A549 (cell line): ENCODE measurements around the gene RABL6. TPM values are rescaled to one million over a fixed set of nuclear protein-coding genes. Genes with fewer than 3 reads are reported as not detected.
A peak's percentile ranks its signal among the peaks of the same experiment; 100 is the strongest.

Experiments
- ATAC-seq, 2 experiments: fragments of 200-7000 bp in 1 of 2; fragments of >200 bp in 1 of 2; cut with Nextera tagmentation in 1 of 2; cut with Tn5 transposase in 1 of 2; 3 replicates each; pipeline versions ENCODE4 v1.8.0 to v1.9.1; 2018 to 2020; ENCODE audit warnings: mild to moderate bottlenecking in 1 of 2, moderate library complexity in 1 of 2
- CTCF ChIA-PET: fragments of 300-600 bp; sonication (Branson Sonifier 250); formaldehyde crosslinking; extraction: SDS; loops from one replicate; lab custom pipeline; 2021; ENCODE audit warnings: antibody characterized with exemption, inconsistent platforms; lab: Yijun Ruan, JAX
- POLR2A ChIA-PET: fragments of 350-600 bp; formaldehyde crosslinking; extraction: SDS; loops from one replicate; lab custom pipeline; 2021; ENCODE audit warnings: antibody characterized with exemption, inconsistent platforms; lab: Yijun Ruan, JAX
- DNase-seq, 2 experiments: peaks; one replicate each; pipeline versions ENCODE4 v3.0.0 to v3.0.0-alpha.2; 2011 to 2016; ENCODE audit warnings: low read depth in 1 of 2, low spot score in 1 of 2
- FAIRE-seq: peaks from 2 replicates; lab custom pipeline; 2011; peaks lifted over from hg19 to GRCh38; lab: Jason Lieb, UNC
- H3K27ac ChIP-seq, 2 experiments: fragments of >200 bp; sonication (Bioruptor Twin); formaldehyde crosslinking; 3 replicates each; pipeline ENCODE4 v1.5.1; 2016 to 2017
- H3K4me1 ChIP-seq: fragments of >200 bp; sonication (Bioruptor Twin); formaldehyde crosslinking; 3 replicates; pipeline ENCODE4 v1.6.1; 2016
- H3K4me2 ChIP-seq: fragments of >200 bp; sonication (Bioruptor Twin); formaldehyde crosslinking; 3 replicates; pipeline ENCODE4 v1.6.1; 2016
- H3K4me3 ChIP-seq: fragments of >200 bp; sonication (Bioruptor Twin); formaldehyde crosslinking; 3 replicates; pipeline ENCODE4 v1.5.1; 2016
- H3K9me3 ChIP-seq: fragments of >200 bp; sonication (Bioruptor Twin); formaldehyde crosslinking; 3 replicates; pipeline ENCODE4 v1.6.1; 2016
- EHF ChIP-seq: fragments of 250-450 bp; sonication (Bioruptor Pico); IDR thresholded peaks from 2 replicates; pipeline ENCODE4 v1.5.0; 2020; ENCODE audit warnings: mild to moderate bottlenecking
- ELK1 ChIP-seq: fragments of 150-350 bp; IDR thresholded peaks from 2 replicates; pipeline ENCODE4 v1.6.1; 2014; ENCODE audit warnings: low read depth, mild to moderate bottlenecking, low read length
- GATA3 ChIP-seq: IDR thresholded peaks from 2 replicates; pipeline ENCODE4 v1.6.1; 2012; ENCODE audit warnings: borderline replicate concordance
- RAD21 ChIP-seq, 2 experiments: fragments of >200 bp in 1 of 2; sonication (Bioruptor Twin) in 1 of 2; formaldehyde crosslinking in 1 of 2; IDR thresholded peaks in 1 of 2; conservative IDR thresholded peaks in 1 of 2; 2 replicates in 1 of 2; 3 replicates in 1 of 2; pipeline ENCODE4 v1.6.1; 2012 to 2018; ENCODE audit warnings: inconsistent platforms in 1 of 2
- RARB ChIP-seq: fragments of 250-450 bp; sonication (Bioruptor Pico); IDR thresholded peaks from 2 replicates; pipeline ENCODE4 v1.8.0; 2021; ENCODE audit warnings: mild to moderate bottlenecking, moderate library complexity
- RFX5 ChIP-seq: fragments of 450-650 bp; IDR thresholded peaks from 2 replicates; pipeline ENCODE4 v1.7.1; 2014; ENCODE audit warnings: antibody characterized with exemption, mild to moderate bottlenecking, moderate library complexity
- WGBS: methylation state at CpG from one replicate; pipeline ENCODE4 v1.1.6; 2017; ENCODE audit errors: missing lambda C conversion rate; 5-methylcytosine and 5-hydroxymethylcytosine counted together
- polyA plus RNA-seq, 4 experiments: library from polyadenylated mRNA; depleted of rRNA in 3 of 4; stranded (reverse); fragments of >200 nt; fragmentation: RNase III in 1 of 4; extraction: RNeasy Plus Mini Kit Qiagen cat#74134 plus additional on column Dnase treatment in 1 of 4; gene quantifications; 2 replicates in 3 of 4; 3 replicates in 1 of 4; pipeline ENCODE4 v1.2.3, GENCODE V29; 2011 to 2017
- small RNA-seq, 6 experiments: library from RNA; depleted of rRNA; stranded (forward); fragments of <200 nt; gene quantifications; one replicate each; pipeline ENCODE3, GENCODE V24; 2012

RABL6 gene
- polyA plus RNA-seq, 2 of the 4 experiments (the other 2 are of a cell fraction): 46.8 to 71.4 TPM

GRCh38 chr9:136889858-136890257 lies 82.1 kb downstream of the RABL6 start:
- FAIRE-seq (no peak), DNase-seq (no peak), ATAC-seq (no peak)
- H3K9me3 ChIP-seq: no peaks in the 10 kb centered on the region
- TF ChIP-seq RARB (no peak), ELK1 (no peak), RAD21 (conservative IDR thresholded peaks at IDR 0.05 in 1 of 2, IDR thresholded peaks at IDR 0.05 in 1 of 2) (no peak)
- ChIA-PET CTCF (interaction anchor here (1.2 to 14.7 kb wide), 3 partner anchors 11 to 157 kb away, joined by 3 to 139 read pairs (median 4); no protein-coding TSS in a partner anchor), POLR2A (no interaction called here)
- H3K4me2 ChIP-seq: no peak overlapping the region
- 97% methylated on average over 41 of the region's 42 CpGs for WGBS
- H3K27ac ChIP-seq: 0 out of 6 replicates have a peak overlapping the region, but pooled peaks of 1 of the 2 experiments have one; percentile 34
- H3K4me3 ChIP-seq: no peak overlapping the region
- peaks cover 23% of the 10 kb centered on the region for H3K4me1 ChIP-seq

- FAIRE-seq (no peak), DNase-seq (no peak), ATAC-seq (no peak)
- 94% methylated on average over 13 of the region's 13 CpGs for WGBS
- H3K4me3 ChIP-seq: no peak overlapping the region
- POLR2A ChIA-PET: no interaction called here
- H3K27ac ChIP-seq: peak overlapping the region in 1 of 2 experiments; percentile 8; a peak in 1 of 6 replicates
- CTCF ChIA-PET: interaction anchor here (1.4 to 14.7 kb wide), 4 partner anchors 9 to 138 kb away, joined by 3 to 139 read pairs (median 6); no protein-coding TSS in a partner anchor
- peaks cover 26% of the 10 kb centered on the region for H3K4me1 ChIP-seq
- no peak overlapping the region for H3K4me2 ChIP-seq
- TF ChIP-seq GATA3 (no peak), RFX5 (no peak), EHF (CRISPR knock-in tag) (no peak), RARB (no peak)
- H3K9me3 ChIP-seq: no peaks in the 10 kb centered on the region
Observed at GRCh38 chr9:136890661-136891060, 82.9 kb downstream of the RABL6 start.

Small RNAs within 50 kb of the gene (small RNA-seq; reads per million reads assigned to genes)
- gene AL355987.2 (0 reads per million in 6 experiments), gene ATP6V1G1P3 (0 reads per million in 6 experiments), gene MIR4292 (0 reads per million in 6 experiments), gene MIR4479 (0 to 5.8 (median 1.8) reads per million in 6 experiments)

Other genes starting within 250 kb of the RABL6 start
- 15.3 and 19.9 TPM in 2 replicates for gene EGFL7, start 145.0 kb upstream of the RABL6 start, polyA plus RNA-seq (2011; rRNA removed)
- gene EGFL7, start 145.0 kb upstream of the RABL6 start, polyA plus RNA-seq (2017; fragmentation: RNase III; extraction: RNeasy Plus Mini Kit Qiagen cat#74134 plus additional on column Dnase treatment): 28.9 to 34.4 TPM (median 32.3 TPM) in 3 replicates
- gene AGPAT2, start 120.5 kb upstream of the RABL6 start, polyA plus RNA-seq (2011; rRNA removed): 32.3 and 38.6 TPM in 2 replicates
- gene AGPAT2, start 120.5 kb upstream of the RABL6 start, polyA plus RNA-seq (2017; fragmentation: RNase III; extraction: RNeasy Plus Mini Kit Qiagen cat#74134 plus additional on column Dnase treatment): 44.3 to 49.5 TPM (median 46.3 TPM) in 3 replicates
- 6.7 and 8.8 TPM in 2 replicates for gene DIPK1B, start 95.4 kb upstream of the RABL6 start, polyA plus RNA-seq (2011; rRNA removed)
- 6.0 to 8.2 TPM (median 6.7 TPM) in 3 replicates for gene DIPK1B, start 95.4 kb upstream of the RABL6 start, polyA plus RNA-seq (2017; fragmentation: RNase III; extraction: RNeasy Plus Mini Kit Qiagen cat#74134 plus additional on column Dnase treatment)
- not detected in 2 replicates for gene LCN10, start 65.0 kb upstream of the RABL6 start, polyA plus RNA-seq (2011; rRNA removed)
- gene LCN10, start 65.0 kb upstream of the RABL6 start, polyA plus RNA-seq (2017; fragmentation: RNase III; extraction: RNeasy Plus Mini Kit Qiagen cat#74134 plus additional on column Dnase treatment): not detected in 3 replicates
- not detected in 2 replicates for gene LCN6, start 59.4 kb upstream of the RABL6 start, polyA plus RNA-seq (2011; rRNA removed)
- not detected in 3 replicates for gene LCN6, start 59.4 kb upstream of the RABL6 start, polyA plus RNA-seq (2017; fragmentation: RNase III; extraction: RNeasy Plus Mini Kit Qiagen cat#74134 plus additional on column Dnase treatment)
- not detected in 2 replicates for gene LCN8, start 49.7 kb upstream of the RABL6 start, polyA plus RNA-seq (2011; rRNA removed)
- gene LCN8, start 49.7 kb upstream of the RABL6 start, polyA plus RNA-seq (2017; fragmentation: RNase III; extraction: RNeasy Plus Mini Kit Qiagen cat#74134 plus additional on column Dnase treatment): not detected in 3 replicates
- gene LCN15, start 43.4 kb upstream of the RABL6 start, polyA plus RNA-seq (2011; rRNA removed): 0.10 and 0.24 TPM in 2 replicates
- 0.07 to 0.09 TPM in 2 of 3 replicates, not detected in the other for gene LCN15, start 43.4 kb upstream of the RABL6 start, polyA plus RNA-seq (2017; fragmentation: RNase III; extraction: RNeasy Plus Mini Kit Qiagen cat#74134 plus additional on column Dnase treatment)
- gene TMEM141, start 16.6 kb upstream of the RABL6 start, polyA plus RNA-seq (2011; rRNA removed): 64.5 and 78.0 TPM in 2 replicates
- 69.9 to 71.0 TPM (median 70.7 TPM) in 3 replicates for gene TMEM141, start 16.6 kb upstream of the RABL6 start, polyA plus RNA-seq (2017; fragmentation: RNase III; extraction: RNeasy Plus Mini Kit Qiagen cat#74134 plus additional on column Dnase treatment)
- 1.4 and 1.6 TPM in 2 replicates for gene CCDC183, start 11.6 kb upstream of the RABL6 start, polyA plus RNA-seq (2011; rRNA removed)
- gene CCDC183, start 11.6 kb upstream of the RABL6 start, polyA plus RNA-seq (2017; fragmentation: RNase III; extraction: RNeasy Plus Mini Kit Qiagen cat#74134 plus additional on column Dnase treatment): 0.58 to 1.1 TPM (median 0.90 TPM) in 3 replicates
- gene AJM1, start 34.5 kb downstream of the RABL6 start, polyA plus RNA-seq (2011; rRNA removed): 0.75 and 0.76 TPM in 2 replicates
- 3.0 to 3.6 TPM (median 3.2 TPM) in 3 replicates for gene AJM1, start 34.5 kb downstream of the RABL6 start, polyA plus RNA-seq (2017; fragmentation: RNase III; extraction: RNeasy Plus Mini Kit Qiagen cat#74134 plus additional on column Dnase treatment)
- 104 and 123 TPM in 2 replicates for gene PHPT1, start 41.5 kb downstream of the RABL6 start, polyA plus RNA-seq (2011; rRNA removed)
- 234 to 261 TPM (median 239 TPM) in 3 replicates for gene PHPT1, start 41.5 kb downstream of the RABL6 start, polyA plus RNA-seq (2017; fragmentation: RNase III; extraction: RNeasy Plus Mini Kit Qiagen cat#74134 plus additional on column Dnase treatment)
- 1.3 and 1.5 TPM in 2 replicates for gene MAMDC4, start 44.4 kb downstream of the RABL6 start, polyA plus RNA-seq (2011; rRNA removed)
- gene MAMDC4, start 44.4 kb downstream of the RABL6 start, polyA plus RNA-seq (2017; fragmentation: RNase III; extraction: RNeasy Plus Mini Kit Qiagen cat#74134 plus additional on column Dnase treatment): 7.3 to 9.1 TPM (median 7.6 TPM) in 3 replicates
- 284 and 464 TPM in 2 replicates for gene EDF1, start 58.4 kb downstream of the RABL6 start, polyA plus RNA-seq (2011; rRNA removed)
- gene EDF1, start 58.4 kb downstream of the RABL6 start, polyA plus RNA-seq (2017; fragmentation: RNase III; extraction: RNeasy Plus Mini Kit Qiagen cat#74134 plus additional on column Dnase treatment): 472 to 560 TPM (median 477 TPM) in 3 replicates
- 23.8 and 24.5 TPM in 2 replicates for gene TRAF2, start 78.6 kb downstream of the RABL6 start, polyA plus RNA-seq (2011; rRNA removed)
- gene TRAF2, start 78.6 kb downstream of the RABL6 start, polyA plus RNA-seq (2017; fragmentation: RNase III; extraction: RNeasy Plus Mini Kit Qiagen cat#74134 plus additional on column Dnase treatment): 36.4 to 49.4 TPM (median 39.5 TPM) in 3 replicates
- 37.3 and 37.5 TPM in 2 replicates for gene FBXW5, start 136.8 kb downstream of the RABL6 start, polyA plus RNA-seq (2011; rRNA removed)
- 59.3 to 61.4 TPM (median 59.5 TPM) in 3 replicates for gene FBXW5, start 136.8 kb downstream of the RABL6 start, polyA plus RNA-seq (2017; fragmentation: RNase III; extraction: RNeasy Plus Mini Kit Qiagen cat#74134 plus additional on column Dnase treatment)
- gene C8G, start 137.3 kb downstream of the RABL6 start, polyA plus RNA-seq (2011; rRNA removed): 0.41 and 0.45 TPM in 2 replicates
- 1.1 to 1.3 TPM (median 1.1 TPM) in 3 replicates for gene C8G, start 137.3 kb downstream of the RABL6 start, polyA plus RNA-seq (2017; fragmentation: RNase III; extraction: RNeasy Plus Mini Kit Qiagen cat#74134 plus additional on column Dnase treatment)
- gene LCN12, start 144.3 kb downstream of the RABL6 start, polyA plus RNA-seq (2011; rRNA removed): 0.74 and 1.8 TPM in 2 replicates
- gene LCN12, start 144.3 kb downstream of the RABL6 start, polyA plus RNA-seq (2017; fragmentation: RNase III; extraction: RNeasy Plus Mini Kit Qiagen cat#74134 plus additional on column Dnase treatment): 2.8 to 3.6 TPM (median 3.0 TPM) in 3 replicates
- gene PTGDS, start 169.6 kb downstream of the RABL6 start, polyA plus RNA-seq (2011; rRNA removed): 0.31 and 0.33 TPM in 2 replicates
- 0.18 to 0.34 TPM (median 0.26 TPM) in 3 replicates for gene PTGDS, start 169.6 kb downstream of the RABL6 start, polyA plus RNA-seq (2017; fragmentation: RNase III; extraction: RNeasy Plus Mini Kit Qiagen cat#74134 plus additional on column Dnase treatment)
- 0.04 and 0.19 TPM in 2 replicates for gene LCNL1, start 175.0 kb downstream of the RABL6 start, polyA plus RNA-seq (2011; rRNA removed)
- gene LCNL1, start 175.0 kb downstream of the RABL6 start, polyA plus RNA-seq (2017; fragmentation: RNase III; extraction: RNeasy Plus Mini Kit Qiagen cat#74134 plus additional on column Dnase treatment): 0.05 to 0.08 TPM (median 0.08 TPM) in 3 replicates
- 12.6 and 15.6 TPM in 2 replicates for gene PAXX, start 184.5 kb downstream of the RABL6 start, polyA plus RNA-seq (2011; rRNA removed)
- gene PAXX, start 184.5 kb downstream of the RABL6 start, polyA plus RNA-seq (2017; fragmentation: RNase III; extraction: RNeasy Plus Mini Kit Qiagen cat#74134 plus additional on column Dnase treatment): 50.7 to 57.0 TPM (median 53.2 TPM) in 3 replicates
- 0.33 and 0.61 TPM in 2 replicates for gene CLIC3, start 188.6 kb downstream of the RABL6 start, polyA plus RNA-seq (2011; rRNA removed)
- gene CLIC3, start 188.6 kb downstream of the RABL6 start, polyA plus RNA-seq (2017; fragmentation: RNase III; extraction: RNeasy Plus Mini Kit Qiagen cat#74134 plus additional on column Dnase treatment): 5.1 to 6.6 TPM (median 6.4 TPM) in 3 replicates
- 8.3 and 10.1 TPM in 2 replicates for gene ABCA2, start 220.3 kb downstream of the RABL6 start, polyA plus RNA-seq (2011; rRNA removed)
- gene ABCA2, start 220.3 kb downstream of the RABL6 start, polyA plus RNA-seq (2017; fragmentation: RNase III; extraction: RNeasy Plus Mini Kit Qiagen cat#74134 plus additional on column Dnase treatment): 23.0 to 25.6 TPM (median 24.7 TPM) in 3 replicates
- not detected in 2 replicates for gene FUT7, start 224.1 kb downstream of the RABL6 start, polyA plus RNA-seq (2011; rRNA removed)
- gene FUT7, start 224.1 kb downstream of the RABL6 start, polyA plus RNA-seq (2017; fragmentation: RNase III; extraction: RNeasy Plus Mini Kit Qiagen cat#74134 plus additional on column Dnase treatment): 0.07 TPM in 1 of 3 replicates, not detected in the others
- gene NPDC1, start 238.2 kb downstream of the RABL6 start, polyA plus RNA-seq (2011; rRNA removed): 12.7 and 13.0 TPM in 2 replicates
- 33.2 to 40.6 TPM (median 40.2 TPM) in 3 replicates for gene NPDC1, start 238.2 kb downstream of the RABL6 start, polyA plus RNA-seq (2017; fragmentation: RNase III; extraction: RNeasy Plus Mini Kit Qiagen cat#74134 plus additional on column Dnase treatment)
- gene ENTPD2, start 246.1 kb downstream of the RABL6 start, polyA plus RNA-seq (2011; rRNA removed): 0.75 and 2.3 TPM in 2 replicates
- gene ENTPD2, start 246.1 kb downstream of the RABL6 start, polyA plus RNA-seq (2017; fragmentation: RNase III; extraction: RNeasy Plus Mini Kit Qiagen cat#74134 plus additional on column Dnase treatment): 0.71 to 1.2 TPM (median 1.1 TPM) in 3 replicates